ENCODE measurements around the gene SORT1.

Gene SORT1

DNA sequence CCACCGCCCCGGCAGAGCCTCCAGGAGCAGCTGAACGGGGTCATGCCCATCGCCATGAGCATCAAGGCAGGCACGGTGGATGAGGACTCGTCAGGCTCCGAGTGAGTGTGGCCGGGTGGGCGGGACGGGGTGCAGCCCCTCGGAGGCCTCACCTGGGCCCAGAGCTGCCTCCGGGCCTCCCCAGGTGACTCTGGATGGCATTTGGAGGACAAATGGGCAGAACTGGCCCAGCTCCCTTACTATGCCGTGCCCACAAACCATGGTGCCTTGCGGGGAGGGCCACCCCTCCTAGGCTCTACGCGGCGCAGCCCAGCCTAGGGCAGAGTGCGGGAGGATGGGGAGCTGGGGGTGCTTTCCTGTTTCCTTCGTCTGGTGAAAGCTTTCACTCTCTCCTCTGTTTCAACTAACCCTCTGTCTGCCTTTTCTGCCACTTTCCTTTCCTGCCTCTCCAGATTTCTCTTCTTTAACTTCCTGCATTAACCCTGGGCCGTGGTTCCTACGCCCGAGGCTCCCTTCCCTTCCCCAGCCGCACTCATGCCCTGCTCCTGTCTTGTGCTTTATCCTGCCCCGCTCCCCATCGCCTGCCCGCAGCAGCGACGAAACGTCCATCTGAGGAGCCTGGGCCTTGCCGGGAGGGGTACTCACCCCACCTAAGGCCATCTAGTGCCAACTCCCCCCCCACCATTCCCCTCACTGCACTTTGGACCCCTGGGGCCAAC lies 124.0 kb downstream of the SORT1 start:
- TF ChIP-seq, protein P1, sequence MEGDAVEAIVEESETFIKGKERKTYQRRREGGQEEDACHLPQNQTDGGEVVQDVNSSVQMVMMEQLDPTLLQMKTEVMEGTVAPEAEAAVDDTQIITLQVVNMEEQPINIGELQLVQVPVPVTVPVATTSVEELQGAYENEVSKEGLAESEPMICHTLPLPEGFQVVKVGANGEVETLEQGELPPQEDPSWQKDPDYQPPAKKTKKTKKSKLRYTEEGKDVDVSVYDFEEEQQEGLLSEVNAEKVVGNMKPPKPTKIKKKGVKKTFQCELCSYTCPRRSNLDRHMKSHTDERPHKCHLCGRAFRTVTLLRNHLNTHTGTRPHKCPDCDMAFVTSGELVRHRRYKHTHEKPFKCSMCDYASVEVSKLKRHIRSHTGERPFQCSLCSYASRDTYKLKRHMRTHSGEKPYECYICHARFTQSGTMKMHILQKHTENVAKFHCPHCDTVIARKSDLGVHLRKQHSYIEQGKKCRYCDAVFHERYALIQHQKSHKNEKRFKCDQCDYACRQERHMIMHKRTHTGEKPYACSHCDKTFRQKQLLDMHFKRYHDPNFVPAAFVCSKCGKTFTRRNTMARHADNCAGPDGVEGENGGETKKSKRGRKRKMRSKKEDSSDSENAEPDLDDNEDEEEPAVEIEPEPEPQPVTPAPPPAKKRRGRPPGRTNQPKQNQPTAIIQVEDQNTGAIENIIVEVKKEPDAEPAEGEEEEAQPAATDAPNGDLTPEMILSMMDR (conservative IDR thresholded peaks at IDR 0.05; ENCODE audit: low read depth, low read length), result no peak
- no peak overlapping the region for H3K4me3 ChIP-seq (ENCODE audit: low read depth, low read length)
- DNase-seq (ENCODE audit: low read depth), result no peak

DNA sequence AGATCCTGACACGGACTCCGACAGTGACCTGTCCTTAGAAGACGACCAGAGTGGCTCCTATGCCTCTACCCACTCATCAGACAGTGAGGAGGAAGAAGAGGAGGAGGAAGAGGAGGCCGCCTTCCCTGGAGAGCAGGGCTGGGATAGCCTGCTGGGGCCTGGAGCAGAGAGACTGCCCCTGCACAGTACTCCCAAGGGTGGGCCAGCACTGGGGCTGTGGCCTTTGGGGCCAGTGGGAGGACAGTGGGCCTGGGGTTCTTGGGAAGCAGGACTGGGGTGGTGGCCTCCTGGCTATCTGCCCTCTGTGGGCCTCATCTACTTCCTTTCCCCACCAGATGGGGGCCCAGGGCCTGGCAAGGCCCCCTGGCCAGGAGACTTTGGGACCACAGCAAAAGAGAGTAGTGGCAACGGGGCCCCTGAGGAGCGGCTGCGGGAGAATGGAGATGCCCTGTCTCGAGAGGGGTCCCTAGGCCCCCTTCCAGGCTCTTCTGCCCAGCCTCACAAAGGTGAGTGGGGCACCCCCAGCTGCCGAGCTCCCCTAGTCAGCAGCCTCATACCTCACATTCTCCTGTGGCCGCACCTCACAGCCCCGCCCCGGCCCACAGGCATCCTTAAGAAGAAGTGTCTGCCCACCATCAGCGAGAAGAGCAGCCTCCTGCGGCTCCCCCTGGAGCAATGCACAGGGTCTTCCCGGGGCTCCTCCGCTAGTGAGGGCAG lies 124.7 kb downstream of the SORT1 start:
- no peak for DNase-seq (ENCODE audit: low read depth)
- TF ChIP-seq, protein P1 (conservative IDR thresholded peaks at IDR 0.05; ENCODE audit: low read depth, low read length), result no peak
- no peak overlapping the region for H3K4me3 ChIP-seq (ENCODE audit: low read depth, low read length)

DNA sequence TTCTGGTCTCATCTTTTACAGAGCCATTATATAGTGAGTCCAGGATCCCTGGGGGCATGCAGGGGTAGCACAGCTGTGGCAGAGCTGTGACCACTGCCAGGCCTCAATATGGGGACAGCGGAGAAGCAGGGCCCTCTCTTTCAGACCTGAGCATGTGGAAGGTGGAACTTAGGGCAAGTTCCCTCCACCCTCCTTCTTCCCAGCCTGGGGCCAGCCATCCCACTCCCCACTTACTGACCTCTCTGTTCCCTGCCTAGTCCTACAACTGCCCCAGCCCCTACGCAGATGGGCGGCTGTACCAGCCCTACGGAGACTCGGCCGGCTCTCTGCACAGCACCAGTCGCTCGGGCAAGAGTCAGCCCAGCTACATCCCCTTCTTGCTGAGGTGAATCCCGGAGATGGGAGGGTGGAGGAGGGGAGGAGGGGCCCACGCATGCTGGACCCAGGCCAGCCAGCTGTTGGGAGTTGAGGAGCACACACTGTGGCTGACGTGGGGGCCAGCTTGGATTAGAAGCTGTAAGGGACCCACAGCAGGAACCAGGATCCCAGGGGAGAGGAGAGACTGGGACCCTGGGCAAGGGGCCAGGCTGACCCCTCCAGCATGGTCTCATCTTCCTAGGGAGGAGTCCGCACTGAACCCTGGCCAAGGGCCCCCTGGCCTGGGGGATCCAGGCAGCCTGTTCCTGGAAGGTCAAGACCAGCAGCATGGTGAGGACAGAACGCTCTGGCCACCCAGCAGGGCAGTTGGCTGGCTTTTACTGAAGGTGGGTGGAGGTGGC lies 125.5 kb downstream of the SORT1 start:
- TF ChIP-seq, protein P1 (conservative IDR thresholded peaks at IDR 0.05; ENCODE audit: low read depth, low read length), result no peak
- H3K4me3 ChIP-seq (ENCODE audit: low read depth, low read length), result no peak overlapping the region

DNA sequence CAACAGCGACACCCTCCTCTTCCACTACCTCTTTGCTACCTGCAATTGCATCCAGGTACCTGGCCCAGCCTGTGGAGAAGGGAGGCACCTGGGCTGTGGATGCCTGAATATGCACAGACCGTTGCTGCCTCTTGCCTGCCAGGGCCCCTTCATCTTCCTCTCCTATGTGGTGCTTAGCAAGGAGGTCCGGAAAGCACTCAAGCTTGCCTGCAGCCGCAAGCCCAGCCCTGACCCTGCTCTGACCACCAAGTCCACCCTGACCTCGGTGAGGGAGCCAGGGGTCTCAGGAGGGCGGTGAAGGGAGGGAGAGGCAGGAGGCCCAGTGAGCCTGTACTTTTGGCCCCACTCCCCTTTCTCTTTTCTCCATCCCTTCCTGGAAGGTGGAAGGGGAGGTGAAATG lies 126.3 kb downstream of the SORT1 start:
- DNase-seq (ENCODE audit: low read depth), result no peak
- H3K4me3 ChIP-seq (ENCODE audit: low read depth, low read length), result no peak overlapping the region
- TF ChIP-seq, protein P1 (conservative IDR thresholded peaks at IDR 0.05; ENCODE audit: low read depth, low read length), result no peak

More for the DNA sequence above, 125.5 kb downstream of the SORT1 start:
- DNase-seq (ENCODE audit: low read depth), result no peak

DNA sequence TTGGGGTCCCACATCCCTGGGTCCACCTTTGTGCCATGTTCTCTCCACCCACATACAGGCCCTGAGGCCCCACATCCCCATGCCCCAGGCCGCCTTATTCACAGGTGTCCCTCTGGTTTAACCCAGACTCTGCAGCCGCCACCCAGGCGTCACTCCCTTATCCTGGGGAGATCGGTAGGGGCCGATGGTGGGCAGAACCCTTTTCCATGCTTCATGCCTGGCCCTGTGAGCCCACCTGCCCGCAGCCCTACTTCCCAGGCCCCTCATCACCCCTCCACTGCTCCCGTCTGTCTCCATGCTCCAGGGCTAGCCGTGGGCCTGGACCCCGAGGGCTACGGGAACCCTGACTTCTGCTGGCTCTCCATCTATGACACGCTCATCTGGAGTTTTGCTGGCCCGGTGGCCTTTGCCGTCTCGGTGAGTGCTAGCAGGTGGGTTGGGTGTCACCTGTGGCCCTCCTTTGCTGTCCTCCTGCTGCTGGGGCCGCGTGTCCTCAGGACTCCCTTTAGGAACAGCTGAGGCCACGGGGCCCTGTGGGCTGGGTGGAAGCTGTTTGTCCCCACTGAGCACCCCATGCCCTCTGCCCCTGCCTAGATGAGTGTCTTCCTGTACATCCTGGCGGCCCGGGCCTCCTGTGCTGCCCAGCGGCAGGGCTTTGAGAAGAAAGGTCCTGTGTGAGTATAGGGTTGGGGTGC lies 126.9 kb downstream of the SORT1 start:
- TF ChIP-seq, protein P1 (conservative IDR thresholded peaks at IDR 0.05; ENCODE audit: low read depth, low read length), result no peak
- H3K4me3 ChIP-seq (ENCODE audit: low read depth, low read length), result no peak overlapping the region
- DNase-seq (ENCODE audit: low read depth), result no peak

DNA sequence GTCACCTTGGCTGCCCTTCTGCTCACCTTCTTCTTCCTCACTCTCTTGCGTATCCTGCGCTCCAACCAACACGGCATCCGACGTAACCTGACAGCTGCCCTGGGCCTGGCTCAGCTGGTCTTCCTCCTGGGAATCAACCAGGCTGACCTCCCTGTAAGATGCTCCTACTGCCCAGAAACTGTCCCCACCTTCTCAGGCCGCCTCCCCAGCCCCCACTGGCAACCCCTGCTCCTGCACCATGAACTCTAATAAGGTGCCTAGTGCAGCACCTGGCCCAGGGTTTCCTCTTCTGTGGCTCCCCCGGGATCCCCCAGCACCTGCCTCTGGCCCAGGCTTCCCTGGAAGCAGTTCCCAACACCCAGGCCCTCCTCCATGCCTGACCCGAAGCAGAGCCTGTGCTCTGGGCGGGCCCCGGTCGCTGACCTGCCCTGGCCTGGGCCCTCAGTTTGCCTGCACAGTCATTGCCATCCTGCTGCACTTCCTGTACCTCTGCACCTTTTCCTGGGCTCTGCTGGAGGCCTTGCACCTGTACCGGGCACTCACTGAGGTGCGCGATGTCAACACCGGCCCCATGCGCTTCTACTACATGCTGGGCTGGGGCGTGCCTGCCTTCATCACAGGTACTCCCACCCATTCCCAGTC lies 127.6 kb downstream of the SORT1 start:
- H3K4me3 ChIP-seq (ENCODE audit: low read depth, low read length), result no peak overlapping the region
- TF ChIP-seq, protein P1 (conservative IDR thresholded peaks at IDR 0.05; ENCODE audit: low read depth, low read length), result no peak
- no peak for DNase-seq (ENCODE audit: low read depth)

Measured in choroid plexus epithelial cell (primary cell).